ENCODE data around the gene SLC16A1.

DNA sequence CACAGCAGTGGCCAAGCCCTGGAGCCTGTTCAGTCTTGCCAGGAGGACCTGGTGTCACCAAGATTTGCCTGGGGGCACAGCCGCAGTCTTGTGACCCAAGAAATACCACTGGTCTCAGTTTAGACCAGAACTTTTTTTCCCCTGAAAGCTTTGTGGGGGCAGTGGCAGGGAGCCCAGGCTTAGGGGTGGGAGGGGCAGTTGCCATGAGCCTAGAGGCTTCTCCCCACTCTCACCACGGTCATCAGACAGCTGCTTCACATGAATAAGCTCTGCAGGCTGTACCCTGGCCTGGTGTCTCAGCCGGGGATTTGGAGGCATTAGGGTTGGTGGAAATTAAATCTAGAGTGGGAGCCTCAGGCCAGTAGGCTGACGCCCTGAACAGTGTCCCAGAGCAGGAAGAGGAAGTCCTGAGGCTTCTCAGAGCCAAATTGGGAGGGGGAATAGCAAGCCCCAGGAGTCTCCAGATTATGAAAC is 73.7 kb downstream of the SLC16A1 start:
- TF ChIP-seq, protein P1, sequence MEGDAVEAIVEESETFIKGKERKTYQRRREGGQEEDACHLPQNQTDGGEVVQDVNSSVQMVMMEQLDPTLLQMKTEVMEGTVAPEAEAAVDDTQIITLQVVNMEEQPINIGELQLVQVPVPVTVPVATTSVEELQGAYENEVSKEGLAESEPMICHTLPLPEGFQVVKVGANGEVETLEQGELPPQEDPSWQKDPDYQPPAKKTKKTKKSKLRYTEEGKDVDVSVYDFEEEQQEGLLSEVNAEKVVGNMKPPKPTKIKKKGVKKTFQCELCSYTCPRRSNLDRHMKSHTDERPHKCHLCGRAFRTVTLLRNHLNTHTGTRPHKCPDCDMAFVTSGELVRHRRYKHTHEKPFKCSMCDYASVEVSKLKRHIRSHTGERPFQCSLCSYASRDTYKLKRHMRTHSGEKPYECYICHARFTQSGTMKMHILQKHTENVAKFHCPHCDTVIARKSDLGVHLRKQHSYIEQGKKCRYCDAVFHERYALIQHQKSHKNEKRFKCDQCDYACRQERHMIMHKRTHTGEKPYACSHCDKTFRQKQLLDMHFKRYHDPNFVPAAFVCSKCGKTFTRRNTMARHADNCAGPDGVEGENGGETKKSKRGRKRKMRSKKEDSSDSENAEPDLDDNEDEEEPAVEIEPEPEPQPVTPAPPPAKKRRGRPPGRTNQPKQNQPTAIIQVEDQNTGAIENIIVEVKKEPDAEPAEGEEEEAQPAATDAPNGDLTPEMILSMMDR (IDR thresholded peaks at IDR 0.05; ENCODE audit: low read depth, low read length): no peak
- TF ChIP-seq EZH2phosphoT487 (IDR thresholded peaks at IDR 0.05; ENCODE audit: low read depth): no peak
